Measurements from ENCODE around the gene TRIM45. TPM values are rescaled to one million over a fixed set of nuclear protein-coding genes. Genes with fewer than 3 reads are reported as not detected.

TRIM45 gene
- total and polyA plus RNA-seq, 11 donors: 1.4 to 22.2 (median 9.0) TPM

DNA sequence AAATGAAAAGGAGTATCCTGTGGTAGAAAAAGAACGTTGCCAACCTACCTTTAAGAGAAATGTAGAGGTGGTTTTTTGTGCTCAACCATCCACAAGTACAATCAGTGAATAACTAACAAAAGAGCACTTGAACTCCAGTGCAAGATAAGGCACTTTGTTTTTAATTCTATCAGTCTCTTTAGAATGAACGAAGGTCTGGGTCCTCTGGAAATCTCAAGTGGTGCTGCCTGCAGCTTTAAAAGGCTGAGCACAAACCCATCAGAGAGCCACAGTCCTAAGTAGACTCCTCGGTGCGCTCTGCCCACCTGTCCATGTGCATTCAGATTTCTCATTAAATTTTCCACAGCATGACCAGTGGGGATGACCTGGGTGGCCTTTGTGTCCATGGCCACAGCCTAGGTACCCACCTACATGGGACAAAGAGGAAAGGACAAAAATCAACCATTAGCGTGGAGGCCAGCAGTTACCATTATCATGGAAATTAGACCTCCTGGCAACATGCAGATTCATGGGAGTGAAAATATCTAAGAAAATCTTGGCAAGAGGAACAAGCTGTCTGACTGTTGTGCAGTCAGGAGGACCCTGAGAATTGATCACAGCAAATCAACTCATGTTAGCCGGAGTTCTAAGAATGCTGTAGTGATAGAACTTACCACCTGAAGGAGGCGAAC is 9.4 kb downstream of the TRIM45 start:
- intact Hi-C loops (cut with DNase I): no loop called here
- H3K27ac ChIP-seq: no peak overlapping the region

GRCh38 chr1:117110774-117111173 is 10.8 kb downstream of the TRIM45 start:
- TF ChIP-seq, protein P1, sequence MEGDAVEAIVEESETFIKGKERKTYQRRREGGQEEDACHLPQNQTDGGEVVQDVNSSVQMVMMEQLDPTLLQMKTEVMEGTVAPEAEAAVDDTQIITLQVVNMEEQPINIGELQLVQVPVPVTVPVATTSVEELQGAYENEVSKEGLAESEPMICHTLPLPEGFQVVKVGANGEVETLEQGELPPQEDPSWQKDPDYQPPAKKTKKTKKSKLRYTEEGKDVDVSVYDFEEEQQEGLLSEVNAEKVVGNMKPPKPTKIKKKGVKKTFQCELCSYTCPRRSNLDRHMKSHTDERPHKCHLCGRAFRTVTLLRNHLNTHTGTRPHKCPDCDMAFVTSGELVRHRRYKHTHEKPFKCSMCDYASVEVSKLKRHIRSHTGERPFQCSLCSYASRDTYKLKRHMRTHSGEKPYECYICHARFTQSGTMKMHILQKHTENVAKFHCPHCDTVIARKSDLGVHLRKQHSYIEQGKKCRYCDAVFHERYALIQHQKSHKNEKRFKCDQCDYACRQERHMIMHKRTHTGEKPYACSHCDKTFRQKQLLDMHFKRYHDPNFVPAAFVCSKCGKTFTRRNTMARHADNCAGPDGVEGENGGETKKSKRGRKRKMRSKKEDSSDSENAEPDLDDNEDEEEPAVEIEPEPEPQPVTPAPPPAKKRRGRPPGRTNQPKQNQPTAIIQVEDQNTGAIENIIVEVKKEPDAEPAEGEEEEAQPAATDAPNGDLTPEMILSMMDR (IDR thresholded peaks at IDR 0.05): no peak
- no peak for TF ChIP-seq POLR2A (IDR thresholded peaks at IDR 0.05)
- Histone ChIP-seq H3K27me3 (no peaks in the 10 kb centered on the region), H3K4me1 (no peaks in the 10 kb centered on the region), H3K36me3 (peaks cover 0 to 92% (median 24%) of the 10 kb centered on the region in 9 donors), H3K4me3 (no peak overlapping the region), H3K27ac (no peak overlapping the region), H3K9me3 (no peaks in the 10 kb centered on the region)
- 76 to 94% (median 92%) methylated on average over 2 of the region's 2 CpGs for WGBS, 4 donors
- DNase-seq: no peak
- no peak for ATAC-seq
- intact Hi-C loops (cut with DNase I): no loop called here

More for the DNA sequence above, 9.4 kb downstream of the TRIM45 start:
- no peak for ATAC-seq
- Histone ChIP-seq H3K4me3 (no peak overlapping the region), H3K27me3 (no peaks in the 10 kb centered on the region), H3K36me3 (peaks cover 0 to 86% (median 24%) of the 10 kb centered on the region in 9 donors), H3K4me1 (peaks cover 0 to 10% (median 0%) of the 10 kb centered on the region in 12 donors), H3K9me3 (no peaks in the 10 kb centered on the region)
- no peak for DNase-seq
- WGBS, 4 donors: 70 to 82% (median 77%) methylated on average over 7 of the region's 7 CpGs
- TF ChIP-seq, protein P1 (IDR thresholded peaks at IDR 0.05): no peak
- TF ChIP-seq POLR2A (IDR thresholded peaks at IDR 0.05): no peak

GRCh38 chr1:117107364-117107763 is 14.2 kb downstream of the TRIM45 start:
- 88 to 90% (median 88%) methylated on average over 2 of the region's 2 CpGs for WGBS, 4 donors

DNA sequence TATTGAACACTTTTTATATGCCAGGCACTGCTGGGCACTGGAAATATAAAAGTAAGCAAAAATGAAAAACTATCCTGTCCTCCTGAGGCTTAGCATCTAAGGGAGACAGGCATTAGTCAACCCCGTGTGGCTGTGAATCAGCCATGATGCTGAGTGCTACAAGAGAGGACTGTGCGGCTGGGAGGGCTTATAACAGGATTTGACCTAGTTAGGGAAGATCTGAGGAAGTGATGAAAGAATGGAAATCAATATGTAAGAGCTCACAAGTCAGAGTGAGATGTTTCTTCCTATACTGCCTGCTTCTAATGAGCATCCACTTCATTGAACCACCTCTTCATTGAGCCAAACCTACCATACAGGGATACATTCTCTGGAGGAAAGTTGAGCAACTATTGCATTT is 15.1 kb downstream of the TRIM45 start:
- peaks cover 0 to 3% (median 0%) of the 10 kb centered on the region in 12 donors for H3K4me1 ChIP-seq
- peaks cover 0 to 78% (median 49%) of the 10 kb centered on the region in 9 donors for H3K36me3 ChIP-seq
- 90 to 96% (median 93%) methylated on average over 2 of the region's 2 CpGs for WGBS, 4 donors

More at GRCh38 chr1:117107364-117107763, 14.2 kb downstream of the TRIM45 start:
- no peaks in the 10 kb centered on the region for H3K27me3 ChIP-seq
- H3K36me3 ChIP-seq: peaks cover 0 to 77% (median 40%) of the 10 kb centered on the region in 9 donors
- no peak overlapping the region for H3K27ac ChIP-seq
- intact Hi-C loops (cut with DNase I): no loop called here
- H3K4me3 ChIP-seq: no peak overlapping the region
- TF ChIP-seq, protein P1 (IDR thresholded peaks at IDR 0.05): no peak
- TF ChIP-seq POLR2A (IDR thresholded peaks at IDR 0.05): no peak
- ATAC-seq (no peak), DNase-seq (no peak)
- no peaks in the 10 kb centered on the region for H3K9me3 ChIP-seq
- no peaks in the 10 kb centered on the region for H3K4me1 ChIP-seq

More for the DNA sequence above, 15.1 kb downstream of the TRIM45 start:
- H3K27ac ChIP-seq: no peak overlapping the region
- TF ChIP-seq, protein P1 (IDR thresholded peaks at IDR 0.05): no peak
- TF ChIP-seq POLR2A (IDR thresholded peaks at IDR 0.05): no peak
- H3K9me3 ChIP-seq: no peaks in the 10 kb centered on the region
- no peak for ATAC-seq
- no peaks in the 10 kb centered on the region for H3K27me3 ChIP-seq
- DNase-seq: no peak
- H3K4me3 ChIP-seq: no peak overlapping the region
- intact Hi-C loops (cut with DNase I): no loop called here
